H1 (cell line): ENCODE measurements around the gene OPN3.

ENCODE experiments used
- CEBPB ChIP-seq: IDR thresholded peaks from 2 replicates; pipeline ENCODE4 v1.6.1; 2012; ENCODE audit warnings: low read depth, low read length
- EZH2 ChIP-seq: fragments of 200-600 bp; sonication (generic); IDR thresholded peaks from 2 replicates; pipeline ENCODE4 v1.7.1; 2012; ENCODE audit warnings: low read depth, mild to moderate bottlenecking, moderate library complexity, low read length, inconsistent platforms; ENCODE audit not compliant: severe bottlenecking
- POLR2A ChIP-seq, 2 experiments: IDR thresholded peaks; 1 replicate in 1 of 2; 2 replicates in 1 of 2; pipeline ENCODE4 v1.6.1; 2011; ENCODE audit warnings: low read depth in 2 of 2, low read length in 2 of 2, mild to moderate bottlenecking in 2 of 2; ENCODE audit errors: control extremely low read depth in 1 of 2
- POU5F1 ChIP-seq: IDR thresholded peaks from 2 replicates; pipeline ENCODE4 v1.6.1; 2011; ENCODE audit warnings: low read depth, mild to moderate bottlenecking, low read length, moderate library complexity
- TF ChIP-seq, protein P1 (sequence below), 3 experiments: IDR thresholded peaks; 1 replicate in 2 of 3; 2 replicates in 1 of 3; pipeline versions ENCODE4 v1.5.1 to v1.6.1; 2011; ENCODE audit warnings: low read length in 3 of 3, mild to moderate bottlenecking in 3 of 3, inconsistent platforms in 2 of 3, low read depth in 1 of 3, moderate library complexity in 1 of 3; ENCODE audit not compliant: insufficient read depth in 1 of 3; ENCODE audit errors: control extremely low read depth in 1 of 3
- TF ChIP-seq, protein P2 (sequence below): IDR thresholded peaks from 2 replicates; pipeline ENCODE4 v1.6.1; 2012; ENCODE audit warnings: inconsistent platforms

DNA sequence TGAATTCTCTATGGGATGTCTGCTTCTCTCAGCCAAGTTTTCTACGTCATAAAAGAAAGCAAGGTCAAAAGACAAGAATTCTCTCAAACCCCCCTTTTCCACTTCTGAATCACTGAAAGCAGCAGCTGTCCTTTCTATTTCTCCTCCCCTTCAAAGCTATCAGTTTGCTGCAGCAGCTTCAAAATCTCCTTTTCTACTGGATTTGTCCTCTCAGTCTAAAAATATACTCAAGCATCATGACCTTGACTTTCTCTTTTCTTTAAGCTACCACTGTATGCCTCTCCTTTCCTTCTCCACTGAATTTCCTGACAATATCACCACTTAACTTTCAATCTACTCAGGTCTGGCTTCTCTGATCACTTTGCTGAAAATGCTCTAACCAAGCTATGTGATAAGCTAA lies 13.8 kb upstream of the OPN3 start:
- TF ChIP-seq CEBPB (no peak), POU5F1 (no peak), EZH2 (no peak), POLR2A (IDR thresholded peaks at IDR 0.05; ENCODE audit: control extremely low read depth in 1 of 2, low read depth in 2 of 2, low read length in 2 of 2) (no peak)
- TF ChIP-seq, protein P1, sequence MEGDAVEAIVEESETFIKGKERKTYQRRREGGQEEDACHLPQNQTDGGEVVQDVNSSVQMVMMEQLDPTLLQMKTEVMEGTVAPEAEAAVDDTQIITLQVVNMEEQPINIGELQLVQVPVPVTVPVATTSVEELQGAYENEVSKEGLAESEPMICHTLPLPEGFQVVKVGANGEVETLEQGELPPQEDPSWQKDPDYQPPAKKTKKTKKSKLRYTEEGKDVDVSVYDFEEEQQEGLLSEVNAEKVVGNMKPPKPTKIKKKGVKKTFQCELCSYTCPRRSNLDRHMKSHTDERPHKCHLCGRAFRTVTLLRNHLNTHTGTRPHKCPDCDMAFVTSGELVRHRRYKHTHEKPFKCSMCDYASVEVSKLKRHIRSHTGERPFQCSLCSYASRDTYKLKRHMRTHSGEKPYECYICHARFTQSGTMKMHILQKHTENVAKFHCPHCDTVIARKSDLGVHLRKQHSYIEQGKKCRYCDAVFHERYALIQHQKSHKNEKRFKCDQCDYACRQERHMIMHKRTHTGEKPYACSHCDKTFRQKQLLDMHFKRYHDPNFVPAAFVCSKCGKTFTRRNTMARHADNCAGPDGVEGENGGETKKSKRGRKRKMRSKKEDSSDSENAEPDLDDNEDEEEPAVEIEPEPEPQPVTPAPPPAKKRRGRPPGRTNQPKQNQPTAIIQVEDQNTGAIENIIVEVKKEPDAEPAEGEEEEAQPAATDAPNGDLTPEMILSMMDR (IDR thresholded peaks at IDR 0.05; ENCODE audit: control extremely low read depth in 1 of 3, insufficient read depth in 1 of 3, low read depth in 1 of 3, low read length in 3 of 3) = no peak
- TF ChIP-seq, protein P2, sequence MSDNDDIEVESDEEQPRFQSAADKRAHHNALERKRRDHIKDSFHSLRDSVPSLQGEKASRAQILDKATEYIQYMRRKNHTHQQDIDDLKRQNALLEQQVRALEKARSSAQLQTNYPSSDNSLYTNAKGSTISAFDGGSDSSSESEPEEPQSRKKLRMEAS = no peak
